ENCODE data around the gene IP6K1.
A peak's percentile ranks its signal among the peaks of the same experiment; 100 is the strongest.
"Not testable (repeated sequence)": the region's sequence is repeated elsewhere in the genome, so short reads cannot be mapped to it uniquely, and the experiment has no call there.

The IP6K1 gene

GRCh38 chr3:49792371-49793150 is 6.2 kb upstream of the IP6K1 start:
- no peak overlapping the region for H3K9ac ChIP-seq (ENCODE audit: low read length)
- H3K9me3 ChIP-seq (ENCODE audit: low read length) = no peaks in the 10 kb centered on the region
- H3K36me3 ChIP-seq (ENCODE audit: insufficient read depth, low read length) = no peaks in the 10 kb centered on the region
- H3K27me3 ChIP-seq (ENCODE audit: control insufficient read depth in 1 of 2, insufficient read depth in 2 of 2, low read length in 2 of 2) = no peaks in the 10 kb centered on the region
- H3K4me1 ChIP-seq (ENCODE audit: insufficient read depth, low read length) = no peaks in the 10 kb centered on the region
- no peak overlapping the region for H3K27ac ChIP-seq (ENCODE audit: low read depth, low read length)
- no peak overlapping the region for H3K4me3 ChIP-seq (ENCODE audit: low read depth in 1 of 2, low read length in 2 of 2)

- Histone ChIP-seq H3K4me3 (ENCODE audit: low read depth in 1 of 2, low read length in 2 of 2) (no peak overlapping the region), H3K27ac (ENCODE audit: low read depth, low read length) (no peak overlapping the region), H3K27me3 (ENCODE audit: control insufficient read depth in 1 of 2, insufficient read depth in 2 of 2, low read length in 2 of 2) (no peaks in the 10 kb centered on the region), H3K36me3 (ENCODE audit: insufficient read depth, low read length) (no peaks in the 10 kb centered on the region), H3K9ac (ENCODE audit: low read length) (no peak overlapping the region), H3K9me3 (ENCODE audit: low read length) (no peaks in the 10 kb centered on the region), H3K4me1 (ENCODE audit: insufficient read depth, low read length) (peaks cover 8% of the 10 kb centered on the region)
Measured at GRCh38 chr3:49791571-49791970, 5.2 kb upstream of the IP6K1 start.

- H3K27me3 ChIP-seq (ENCODE audit: control insufficient read depth in 1 of 2, insufficient read depth in 2 of 2, low read length in 2 of 2) = no peaks in the 10 kb centered on the region
- no peak overlapping the region for H3K9ac ChIP-seq (ENCODE audit: low read length)
- H3K9me3 ChIP-seq (ENCODE audit: low read length) = no peaks in the 10 kb centered on the region
- no peak overlapping the region for H3K4me3 ChIP-seq (ENCODE audit: low read depth in 1 of 2, low read length in 2 of 2)
- H3K4me1 ChIP-seq (ENCODE audit: insufficient read depth, low read length) = peaks cover 8% of the 10 kb centered on the region
- H3K36me3 ChIP-seq (ENCODE audit: insufficient read depth, low read length) = no peaks in the 10 kb centered on the region
- no peak overlapping the region for H3K27ac ChIP-seq (ENCODE audit: low read depth, low read length)
Measured at GRCh38 chr3:49790626-49791411, 4.5 kb upstream of the IP6K1 start.

GRCh38 chr3:49788056-49788455 is 1.7 kb upstream of the IP6K1 start:
- peaks cover 5% of the 10 kb centered on the region for H3K36me3 ChIP-seq (ENCODE audit: insufficient read depth, low read length)
- H3K4me3 ChIP-seq (ENCODE audit: low read depth in 1 of 2, low read length in 2 of 2) = no peak overlapping the region
- H3K27me3 ChIP-seq (ENCODE audit: control insufficient read depth in 1 of 2, insufficient read depth in 2 of 2, low read length in 2 of 2) = no peaks in the 10 kb centered on the region
- H3K9ac ChIP-seq (ENCODE audit: low read length) = no peak overlapping the region
- H3K4me1 ChIP-seq (ENCODE audit: insufficient read depth, low read length) = peaks cover 24% of the 10 kb centered on the region
- no peaks in the 10 kb centered on the region for H3K9me3 ChIP-seq (ENCODE audit: low read length)
- H3K27ac ChIP-seq (ENCODE audit: low read depth, low read length) = no peak overlapping the region

GRCh38 chr3:49787536-49787935 is 1.2 kb upstream of the IP6K1 start:
- Histone ChIP-seq H3K4me3 (ENCODE audit: low read depth in 1 of 2, low read length in 2 of 2) (peak overlapping the region in 1 of 2 donors; percentile 75), H3K9ac (ENCODE audit: low read length) (no peak overlapping the region), H3K27me3 (ENCODE audit: control insufficient read depth in 1 of 2, insufficient read depth in 2 of 2, low read length in 2 of 2) (no peaks in the 10 kb centered on the region), H3K9me3 (ENCODE audit: low read length) (no peaks in the 10 kb centered on the region), H3K27ac (ENCODE audit: low read depth, low read length) (no peak overlapping the region), H3K4me1 (ENCODE audit: insufficient read depth, low read length) (peaks cover 24% of the 10 kb centered on the region), H3K36me3 (ENCODE audit: insufficient read depth, low read length) (peaks cover 5% of the 10 kb centered on the region)

- no peaks in the 10 kb centered on the region for H3K27me3 ChIP-seq (ENCODE audit: control insufficient read depth in 1 of 2, insufficient read depth in 2 of 2, low read length in 2 of 2)
- H3K4me1 ChIP-seq (ENCODE audit: insufficient read depth, low read length) = peaks cover 24% of the 10 kb centered on the region
- peaks cover 5% of the 10 kb centered on the region for H3K36me3 ChIP-seq (ENCODE audit: insufficient read depth, low read length)
- peak overlapping the region; percentile 63 for H3K9ac ChIP-seq (ENCODE audit: low read length)
- peak overlapping the region; percentile 87 for H3K27ac ChIP-seq (ENCODE audit: low read depth, low read length)
- H3K9me3 ChIP-seq (ENCODE audit: low read length) = no peaks in the 10 kb centered on the region
- peak overlapping the region in 1 of 2 donors; percentile 75 for H3K4me3 ChIP-seq (ENCODE audit: low read depth in 1 of 2, low read length in 2 of 2)
Measured at GRCh38 chr3:49787182-49787464, 781 bp upstream of the IP6K1 start.

- H3K4me3 ChIP-seq (ENCODE audit: low read depth in 1 of 2, low read length in 2 of 2) = peak overlapping the region; percentile 75 to 94
Measured at GRCh38 chr3:49785565-49786356, 581 bp downstream of the IP6K1 start.

GRCh38 chr3:49782277-49782676 is 4.1 kb downstream of the IP6K1 start:
- H3K9me3 ChIP-seq (ENCODE audit: low read length); H3K9ac ChIP-seq (ENCODE audit: low read length); H3K27ac ChIP-seq (ENCODE audit: low read depth, low read length); H3K27me3 ChIP-seq (ENCODE audit: control insufficient read depth in 1 of 2, insufficient read depth in 2 of 2, low read length in 2 of 2); H3K4me3 ChIP-seq (ENCODE audit: low read depth in 1 of 2, low read length in 2 of 2): not testable (repeated sequence)
- peaks cover 32% of the 10 kb centered on the region for H3K4me1 ChIP-seq (ENCODE audit: insufficient read depth, low read length)
- peaks cover 20% of the 10 kb centered on the region for H3K36me3 ChIP-seq (ENCODE audit: insufficient read depth, low read length)

More at GRCh38 chr3:49785565-49786356, 581 bp downstream of the IP6K1 start:
- Histone ChIP-seq H3K27ac (ENCODE audit: low read depth, low read length) (peak overlapping the region; percentile 87), H3K4me1 (ENCODE audit: insufficient read depth, low read length) (peaks cover 24% of the 10 kb centered on the region), H3K9ac (ENCODE audit: low read length) (peak overlapping the region; percentile 80), H3K27me3 (ENCODE audit: control insufficient read depth in 1 of 2, insufficient read depth in 2 of 2, low read length in 2 of 2) (no peaks in the 10 kb centered on the region), H3K9me3 (ENCODE audit: low read length) (no peaks in the 10 kb centered on the region), H3K36me3 (ENCODE audit: insufficient read depth, low read length) (peaks cover 14% of the 10 kb centered on the region)

GRCh38 chr3:49781415-49782199 is 4.7 kb downstream of the IP6K1 start:
- Histone ChIP-seq H3K4me3 (ENCODE audit: low read depth in 1 of 2, low read length in 2 of 2) (no peak overlapping the region), H3K27ac (ENCODE audit: low read depth, low read length) (no peak overlapping the region), H3K9me3 (ENCODE audit: low read length) (no peaks in the 10 kb centered on the region), H3K4me1 (ENCODE audit: insufficient read depth, low read length) (peaks cover 25% of the 10 kb centered on the region), H3K36me3 (ENCODE audit: insufficient read depth, low read length) (peaks cover 20% of the 10 kb centered on the region), H3K9ac (ENCODE audit: low read length) (no peak overlapping the region), H3K27me3 (ENCODE audit: control insufficient read depth in 1 of 2, insufficient read depth in 2 of 2, low read length in 2 of 2) (no peaks in the 10 kb centered on the region)

GRCh38 chr3:49780975-49781365 is 5.4 kb downstream of the IP6K1 start:
- not testable (repeated sequence) for H3K27me3 ChIP-seq (ENCODE audit: control insufficient read depth in 1 of 2, insufficient read depth in 2 of 2, low read length in 2 of 2); H3K9me3 ChIP-seq (ENCODE audit: low read length); H3K4me3 ChIP-seq (ENCODE audit: low read depth in 1 of 2, low read length in 2 of 2); H3K9ac ChIP-seq (ENCODE audit: low read length); H3K27ac ChIP-seq (ENCODE audit: low read depth, low read length)
- Histone ChIP-seq H3K4me1 (ENCODE audit: insufficient read depth, low read length) (peaks cover 25% of the 10 kb centered on the region), H3K36me3 (ENCODE audit: insufficient read depth, low read length) (peaks cover 20% of the 10 kb centered on the region)

Measured in muscle layer of colon (tissue), 2 donors.